Activated T-cell treated with anti-CD3 and anti-CD28 coated beads, Interleukin-2, amount 50 U/mL, for 24 hours (primary cell): ENCODE data around the gene LDLRAD4.

Experiments
- DNase-seq: peaks from one replicate; pipeline ENCODE4 v3.0.0-alpha.2; 2020
- H3K27ac Mint-ChIP-seq: 2 replicates; pipeline ENCODE4 v1.8.0; 2020; ENCODE audit warnings: mild to moderate bottlenecking, mixed read lengths
- H3K27me3 Mint-ChIP-seq: 2 replicates; pipeline ENCODE4 v1.8.0; 2020; ENCODE audit warnings: mixed read lengths
- H3K36me3 Mint-ChIP-seq: 2 replicates; pipeline ENCODE4 v1.8.0; 2020; ENCODE audit warnings: low read depth, mixed read lengths
- H3K4me1 Mint-ChIP-seq: 2 replicates; pipeline ENCODE4 v1.8.0; 2020; ENCODE audit warnings: low read depth, mixed read lengths
- H3K4me3 Mint-ChIP-seq: 2 replicates; pipeline ENCODE4 v1.8.0; 2020; ENCODE audit warnings: mild to moderate bottlenecking, moderate library complexity, mixed read lengths
- H3K9me3 Mint-ChIP-seq: 2 replicates; pipeline ENCODE4 v1.8.0; 2020; ENCODE audit warnings: mixed read lengths

The LDLRAD4 gene

GRCh38 chr18:13268158-13269012 is 49.8 kb downstream of the LDLRAD4 start:
- H3K4me3 Mint-ChIP-seq, result peak overlapping the region; percentile 77
- peaks cover 84% of the 10 kb centered on the region for H3K4me1 Mint-ChIP-seq
- H3K27me3 Mint-ChIP-seq, result no peaks in the 10 kb centered on the region
- no peaks in the 10 kb centered on the region for H3K9me3 Mint-ChIP-seq
- peaks cover 1% of the 10 kb centered on the region for H3K36me3 Mint-ChIP-seq
- peak overlapping the region; percentile 99 for H3K27ac Mint-ChIP-seq
- DNase-seq, result peak; percentile 20

- H3K27ac Mint-ChIP-seq, result peak overlapping the region; percentile 35
- no peak for DNase-seq
- no peaks in the 10 kb centered on the region for H3K9me3 Mint-ChIP-seq
- H3K4me3 Mint-ChIP-seq, result no peak overlapping the region
- peaks cover 88% of the 10 kb centered on the region for H3K4me1 Mint-ChIP-seq
- H3K36me3 Mint-ChIP-seq, result peaks cover 1% of the 10 kb centered on the region
- H3K27me3 Mint-ChIP-seq, result no peaks in the 10 kb centered on the region
Observed at GRCh38 chr18:13269013-13269280, 50.4 kb downstream of the LDLRAD4 start.

DNA sequence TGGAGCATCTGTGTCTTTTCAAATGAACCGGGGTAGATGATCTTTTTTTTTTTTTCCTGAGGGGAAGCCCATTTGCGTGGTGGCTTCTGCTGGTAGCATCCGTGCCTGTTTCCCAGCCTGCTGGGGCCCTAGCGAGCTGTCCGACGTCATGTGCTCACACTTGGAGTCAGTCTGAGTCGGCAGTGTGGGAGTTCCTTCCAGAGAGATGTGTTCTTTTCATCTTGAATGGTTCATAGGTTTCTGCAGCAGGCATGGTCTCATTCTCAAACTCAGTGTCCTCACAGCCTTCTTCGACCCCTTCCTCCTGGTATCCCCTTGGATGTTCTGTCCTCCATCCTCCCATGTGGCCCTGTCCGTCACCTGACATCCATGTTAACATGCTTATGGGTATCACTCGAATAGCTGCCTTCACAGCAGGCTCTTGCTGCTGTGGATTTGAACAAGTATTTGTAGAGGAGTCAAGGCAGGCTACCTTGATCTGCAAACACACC is 51.0 kb downstream of the LDLRAD4 start:
- H3K9me3 Mint-ChIP-seq, result no peaks in the 10 kb centered on the region
- H3K4me3 Mint-ChIP-seq, result peak overlapping the region; percentile 3
- H3K27me3 Mint-ChIP-seq, result no peaks in the 10 kb centered on the region
- H3K4me1 Mint-ChIP-seq, result peaks cover 90% of the 10 kb centered on the region
- peaks cover 1% of the 10 kb centered on the region for H3K36me3 Mint-ChIP-seq
- peak overlapping the region; percentile 35 for H3K27ac Mint-ChIP-seq
- peak; percentile 45 for DNase-seq

DNA sequence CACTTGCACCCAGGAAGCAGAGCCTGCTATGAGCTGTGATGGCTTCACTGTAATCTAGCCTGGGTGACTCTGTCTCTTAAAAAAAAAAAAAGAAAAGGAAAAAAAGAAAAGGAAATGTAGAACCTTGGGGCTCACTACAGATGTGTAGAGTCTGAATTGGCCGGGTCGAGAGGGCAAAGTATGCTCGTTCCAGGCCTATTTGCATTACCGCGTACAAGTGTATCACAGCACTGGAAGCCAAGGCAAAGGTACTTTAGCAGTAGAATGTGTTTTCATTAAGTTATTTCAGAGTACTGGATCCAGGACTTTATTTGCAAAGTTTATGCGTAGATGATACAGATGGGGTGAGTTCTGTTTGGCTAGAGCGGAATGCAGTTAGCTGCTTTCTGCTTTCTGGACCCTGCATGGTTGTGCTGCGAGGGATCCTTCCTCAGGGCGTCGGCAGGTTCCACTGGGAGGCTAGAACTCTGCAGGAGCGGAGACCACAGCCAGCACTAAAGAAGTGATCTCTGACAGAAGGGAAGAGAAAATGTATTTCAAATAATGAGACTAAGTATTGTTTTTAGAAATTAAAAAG is 51.8 kb downstream of the LDLRAD4 start:
- Mint-ChIP-seq H3K27ac (no peak overlapping the region), H3K4me3 (no peak overlapping the region), H3K36me3 (peaks cover 1% of the 10 kb centered on the region), H3K9me3 (no peaks in the 10 kb centered on the region), H3K4me1 (peaks cover 89% of the 10 kb centered on the region), H3K27me3 (no peaks in the 10 kb centered on the region)
- DNase-seq, result no peak

DNA sequence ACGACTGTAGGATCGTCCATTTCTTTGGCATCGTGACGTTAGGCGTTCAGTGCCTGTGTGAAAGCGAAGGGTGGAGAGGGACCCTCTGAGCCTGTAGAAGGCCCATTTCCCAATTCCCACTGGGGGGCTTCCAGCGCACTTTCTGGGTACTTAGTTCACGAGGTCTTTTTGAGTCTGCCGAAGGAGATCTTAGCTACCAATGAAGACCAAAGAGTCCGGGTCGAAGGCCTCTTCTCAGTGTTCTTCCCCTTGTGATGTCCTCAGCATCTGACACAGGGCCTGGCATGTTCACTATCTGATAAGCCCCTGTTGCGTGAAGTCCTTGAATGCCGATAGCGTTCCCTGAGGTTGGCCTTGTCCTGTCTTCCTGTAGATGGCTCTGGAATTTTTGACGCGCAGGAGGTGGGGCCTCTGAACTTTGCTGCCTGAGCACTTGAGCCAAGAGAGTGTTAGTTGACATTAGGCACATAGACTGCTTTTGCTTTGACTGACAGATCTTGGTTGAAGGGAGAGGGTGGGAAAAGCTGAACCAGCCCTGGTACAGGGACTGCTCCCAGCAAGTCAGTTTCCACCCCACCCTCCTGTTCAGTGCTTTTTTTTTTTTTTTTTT is 52.8 kb downstream of the LDLRAD4 start:
- Mint-ChIP-seq H3K9me3 (no peaks in the 10 kb centered on the region), H3K4me3 (no peak overlapping the region), H3K27ac (no peak overlapping the region), H3K27me3 (no peaks in the 10 kb centered on the region), H3K4me1 (peaks cover 87% of the 10 kb centered on the region), H3K36me3 (peaks cover 1% of the 10 kb centered on the region)
- DNase-seq, result peak; percentile 22

- Mint-ChIP-seq H3K36me3 (peaks cover 1% of the 10 kb centered on the region), H3K4me3 (no peak overlapping the region), H3K9me3 (no peaks in the 10 kb centered on the region), H3K27me3 (no peaks in the 10 kb centered on the region), H3K4me1 (peaks cover 87% of the 10 kb centered on the region), H3K27ac (peak overlapping the region; percentile 41)
- peak; percentile 28 for DNase-seq
Observed at GRCh38 chr18:13272416-13272815, 53.9 kb downstream of the LDLRAD4 start.

DNA sequence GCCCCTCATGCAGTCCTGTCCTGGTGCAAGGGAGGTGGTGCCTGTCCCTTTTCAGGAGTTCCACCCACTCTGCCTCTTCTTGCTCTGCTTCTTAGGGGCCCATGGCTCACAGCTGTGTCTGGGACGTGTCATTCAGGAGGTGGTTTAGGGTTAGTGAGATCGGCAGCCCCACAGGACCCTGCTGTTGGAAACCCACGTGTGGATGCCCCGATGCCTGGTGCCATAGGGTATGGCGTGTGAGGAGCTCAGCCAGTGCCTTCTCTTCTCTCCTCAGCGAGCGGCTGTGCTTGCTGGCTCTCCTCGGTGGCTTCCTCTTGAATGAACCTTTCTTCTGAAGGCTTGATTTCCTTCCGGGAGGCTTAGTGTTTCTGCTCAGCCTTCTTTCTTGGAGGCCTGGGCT is 55.2 kb downstream of the LDLRAD4 start:
- Mint-ChIP-seq H3K4me3 (peak overlapping the region; percentile 66), H3K27ac (peak overlapping the region; percentile 88), H3K27me3 (no peaks in the 10 kb centered on the region), H3K4me1 (peaks cover 85% of the 10 kb centered on the region), H3K9me3 (no peaks in the 10 kb centered on the region), H3K36me3 (peaks cover 12% of the 10 kb centered on the region)
- peak; percentile 66 for DNase-seq

DNA sequence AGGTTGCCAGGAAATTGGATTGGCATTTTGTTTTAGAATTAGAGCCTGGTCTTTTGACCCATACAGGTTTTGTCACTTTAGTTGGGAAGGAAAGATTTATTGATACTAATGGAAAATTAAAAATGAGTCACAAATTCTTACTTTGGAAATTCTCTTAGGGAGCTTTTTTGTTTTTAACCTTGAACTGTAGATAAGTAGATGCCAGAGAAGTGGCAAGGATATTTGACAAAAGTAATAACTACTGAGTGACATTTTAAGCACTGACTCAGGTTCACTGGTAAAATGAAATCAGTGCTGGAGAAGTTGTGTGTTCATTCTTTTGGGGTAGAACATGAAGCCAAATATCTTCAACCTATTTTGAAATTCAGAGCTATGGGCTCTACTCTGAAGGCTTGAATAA is 56.5 kb downstream of the LDLRAD4 start:
- H3K4me3 Mint-ChIP-seq, result peak overlapping the region; percentile 26
- no peaks in the 10 kb centered on the region for H3K9me3 Mint-ChIP-seq
- peaks cover 15% of the 10 kb centered on the region for H3K36me3 Mint-ChIP-seq
- DNase-seq, result no peak
- peak overlapping the region; percentile 5 for H3K27ac Mint-ChIP-seq
- H3K4me1 Mint-ChIP-seq, result peaks cover 85% of the 10 kb centered on the region
- H3K27me3 Mint-ChIP-seq, result no peaks in the 10 kb centered on the region

DNA sequence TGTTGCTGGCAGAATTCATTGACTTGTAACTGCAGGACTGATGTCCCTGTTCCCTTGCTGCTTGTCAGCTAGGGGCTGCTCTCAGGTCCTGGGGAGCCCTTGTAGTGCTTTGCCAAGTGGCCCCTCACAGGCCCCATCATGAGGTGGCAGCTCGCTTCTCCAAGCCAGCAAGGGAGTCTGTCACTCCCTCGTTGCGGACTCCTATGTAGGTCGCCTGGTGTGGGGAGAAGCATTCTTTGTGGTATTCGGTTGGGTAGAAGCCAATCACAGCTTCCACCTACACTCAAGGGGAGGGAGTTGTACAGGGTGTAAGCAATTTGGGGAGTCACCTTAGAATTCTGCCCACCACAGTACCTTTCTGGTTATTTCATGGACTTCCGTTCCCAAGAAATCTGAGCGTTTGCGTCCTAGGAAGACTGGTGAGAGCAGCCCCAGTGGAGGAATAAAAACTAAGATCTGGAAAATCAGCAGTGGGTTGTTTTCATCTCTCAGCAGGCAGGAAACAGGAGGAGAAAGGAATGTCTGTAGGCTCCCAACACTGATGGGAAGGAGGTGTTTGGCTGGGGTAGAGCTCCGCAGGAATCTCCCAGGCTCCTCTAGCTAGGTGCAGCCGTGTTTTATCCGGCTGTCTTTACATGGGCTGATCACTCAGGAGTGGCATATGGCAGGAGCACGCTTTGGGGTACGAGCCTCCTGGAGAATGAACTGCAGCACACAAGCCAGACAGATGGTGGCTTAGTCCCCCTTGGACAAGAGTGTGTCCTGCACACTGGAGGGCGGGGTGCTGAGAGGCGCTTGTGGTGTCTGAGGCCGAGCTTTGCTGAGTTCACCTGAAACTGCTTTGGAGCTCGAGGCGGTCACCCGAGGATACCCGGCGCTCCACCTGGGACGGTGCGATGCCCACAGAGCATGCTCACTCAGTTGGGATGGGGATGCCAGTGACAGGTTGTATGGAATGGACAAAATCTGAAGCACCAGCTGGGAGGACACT is 58.3 kb downstream of the LDLRAD4 start:
- H3K27me3 Mint-ChIP-seq, result no peaks in the 10 kb centered on the region
- H3K4me1 Mint-ChIP-seq, result peaks cover 89% of the 10 kb centered on the region
- peak; percentile 46 for DNase-seq
- H3K4me3 Mint-ChIP-seq, result peak overlapping the region; percentile 41
- H3K27ac Mint-ChIP-seq, result peak overlapping the region; percentile 37
- H3K36me3 Mint-ChIP-seq, result peaks cover 24% of the 10 kb centered on the region
- H3K9me3 Mint-ChIP-seq, result no peaks in the 10 kb centered on the region

- H3K27me3 Mint-ChIP-seq, result no peaks in the 10 kb centered on the region
- H3K36me3 Mint-ChIP-seq, result peaks cover 30% of the 10 kb centered on the region
- no peaks in the 10 kb centered on the region for H3K9me3 Mint-ChIP-seq
- peak overlapping the region; percentile 92 for H3K27ac Mint-ChIP-seq
- DNase-seq, result peak; percentile 26
- H3K4me1 Mint-ChIP-seq, result peaks cover 90% of the 10 kb centered on the region
- peak overlapping the region; percentile 43 for H3K4me3 Mint-ChIP-seq
Observed at GRCh38 chr18:13278062-13278630, 59.6 kb downstream of the LDLRAD4 start.

GRCh38 chr18:13279181-13280069 is 60.9 kb downstream of the LDLRAD4 start:
- Mint-ChIP-seq H3K36me3 (peaks cover 30% of the 10 kb centered on the region), H3K9me3 (no peaks in the 10 kb centered on the region), H3K27ac (peak overlapping the region; percentile 92), H3K4me3 (peak overlapping the region; percentile 69), H3K4me1 (peaks cover 90% of the 10 kb centered on the region), H3K27me3 (no peaks in the 10 kb centered on the region)
- DNase-seq, result peak; percentile 62

GRCh38 chr18:13280070-13280795 is 61.7 kb downstream of the LDLRAD4 start:
- Mint-ChIP-seq H3K27ac (peak overlapping the region; percentile 92), H3K4me1 (peaks cover 90% of the 10 kb centered on the region), H3K27me3 (no peaks in the 10 kb centered on the region), H3K36me3 (peaks cover 30% of the 10 kb centered on the region), H3K9me3 (no peaks in the 10 kb centered on the region), H3K4me3 (peak overlapping the region; percentile 69)
- peak; percentile 20 for DNase-seq
